GM10248 (cell line): ENCODE measurements around the gene BAIAP2.

ENCODE experiments used
- CTCF ChIA-PET: fragments of 300-600 bp; sonication (Branson Sonifier 250); formaldehyde crosslinking; extraction: SDS; loops from one replicate; lab custom pipeline; 2021; ENCODE audit warnings: antibody characterized with exemption; lab: Yijun Ruan, JAX
- POLR2A ChIA-PET: fragments of 350-650 bp; sonication (Branson Sonifier 250); formaldehyde crosslinking; extraction: SDS; loops from one replicate; lab custom pipeline; 2020; ENCODE audit warnings: antibody characterized with exemption; lab: Yijun Ruan, JAX
- DNase-seq: peaks from one replicate; pipeline ENCODE4 v3.0.0; 2012; ENCODE audit errors: extremely low spot score
- CTCF ChIP-seq: IDR thresholded peaks from 2 replicates; pipeline ENCODE4 v1.5.1; 2012; ENCODE audit warnings: mild to moderate bottlenecking, low read depth; ENCODE audit errors: extremely low read depth, missing control alignments, control extremely low read depth

BAIAP2 gene

GRCh38 chr17:81060416-81060815, 25.5 kb downstream of the BAIAP2 start:
- no peak for TF ChIP-seq CTCF
- no peak for DNase-seq
- CTCF ChIA-PET, result no interaction called here
- POLR2A ChIA-PET, result no interaction called here

GRCh38 chr17:81061027-81061735, 26.2 kb downstream of the BAIAP2 start:
- TF ChIP-seq CTCF, result no peak
- ChIA-PET POLR2A (no interaction called here), CTCF (no interaction called here)
- DNase-seq, result no peak

- TF ChIP-seq CTCF, result no peak
- DNase-seq, result no peak
- CTCF ChIA-PET, result no interaction called here
- POLR2A ChIA-PET, result no interaction called here
Measured at GRCh38 chr17:81062014-81062780, 27.2 kb downstream of the BAIAP2 start.

- CTCF ChIA-PET, result interaction anchor here (1.5 kb wide), 1 partner anchor 39 kb away, joined by 3 read pairs; no protein-coding TSS in a partner anchor
- POLR2A ChIA-PET, result no interaction called here
Measured at GRCh38 chr17:81063106-81064093, 28.4 kb downstream of the BAIAP2 start.

GRCh38 chr17:81064678-81065475, 29.9 kb downstream of the BAIAP2 start:
- DNase-seq, result no peak
- POLR2A ChIA-PET, result no interaction called here
- no peak for TF ChIP-seq CTCF
- CTCF ChIA-PET, result interaction anchor here (0.9 to 1.5 kb wide), 3 partner anchors 8 to 41 kb away, joined by 3 to 4 read pairs (median 3); no protein-coding TSS in a partner anchor

More at GRCh38 chr17:81063106-81064093, 28.4 kb downstream of the BAIAP2 start:
- DNase-seq, result no peak
- no peak for TF ChIP-seq CTCF
